ENCODE results near the gene ETV6. TPM values are rescaled to one million over a fixed set of nuclear protein-coding genes. Genes with fewer than 3 reads are reported as not detected.

Gene ETV6
- total RNA-seq, 2 experiments from 2014 or later = 17.1 to 19.3 TPM

DNA sequence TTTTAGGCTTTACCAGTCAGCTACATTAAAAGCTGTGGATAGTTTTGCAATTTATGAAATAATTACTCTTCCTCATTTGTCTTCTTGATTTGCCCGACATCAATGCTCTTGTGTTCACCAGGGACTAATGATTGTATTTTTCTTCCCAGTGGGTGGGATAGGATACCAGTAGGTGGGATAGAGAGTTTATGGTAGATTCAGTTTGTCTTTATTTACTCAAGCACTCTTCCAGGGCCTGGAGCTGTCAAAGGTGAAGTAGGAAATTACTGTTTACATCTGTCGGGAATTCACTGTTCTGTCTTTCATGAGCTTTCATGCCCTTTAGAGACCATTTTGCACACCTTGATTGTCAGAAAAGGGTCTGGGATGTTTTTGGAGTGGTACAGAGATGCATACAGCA, 36.6 kb downstream of the ETV6 start:
- Histone ChIP-seq H3K4me1 (ENCODE audit: insufficient read depth, low read length, poor library complexity, severe bottlenecking) (peaks cover 11% of the 10 kb centered on the region), H2AFZ (ENCODE audit: low read length) (no peak overlapping the region), H3K4me2 (ENCODE audit: low read length) (no peak overlapping the region), H4K20me1 (ENCODE audit: insufficient read depth, low read length) (no peaks in the 10 kb centered on the region), H3K79me2 (ENCODE audit: insufficient read depth, low read depth, low read length) (peaks cover 26% of the 10 kb centered on the region; the same call in 1 of the 2 replicates), H3K27ac (ENCODE audit: low read depth, low read length, poor library complexity, severe bottlenecking) (no peak overlapping the region), H3K4me3 (ENCODE audit: low read depth, low read length, poor library complexity, severe bottlenecking) (no peak overlapping the region), H3K9me2 (ENCODE audit: insufficient read depth, low read length) (no peaks in the 10 kb centered on the region), H3K9me3 (ENCODE audit: low read length) (no peaks in the 10 kb centered on the region), H3K36me3 (ENCODE audit: insufficient read depth, low read length) (no peaks in the 10 kb centered on the region; the same call in 1 of the 2 replicates)
- TF ChIP-seq EZH2phosphoT487 (IDR thresholded peaks at IDR 0.05; ENCODE audit: borderline replicate concordance, low read depth, low read length) = no peak
- TF ChIP-seq CTCF (conservative IDR thresholded peaks at IDR 0.05; ENCODE audit: low read length) = no peak
- POLR2A ChIA-PET = interaction anchor here (1.6 kb wide), 1 partner anchor 13 kb away, joined by 3 read pairs; no protein-coding TSS in a partner anchor
- DNase-seq (ENCODE audit: low spot score) = no peak
- CTCF ChIA-PET (ENCODE audit: unreplicated experiment) = no interaction called here
- intact Hi-C loops (cut with micrococcal nuclease; ENCODE audit: unreplicated experiment) = no loop called here
- BruUV-seq (replicated peaks) = no TSS peak

DNA sequence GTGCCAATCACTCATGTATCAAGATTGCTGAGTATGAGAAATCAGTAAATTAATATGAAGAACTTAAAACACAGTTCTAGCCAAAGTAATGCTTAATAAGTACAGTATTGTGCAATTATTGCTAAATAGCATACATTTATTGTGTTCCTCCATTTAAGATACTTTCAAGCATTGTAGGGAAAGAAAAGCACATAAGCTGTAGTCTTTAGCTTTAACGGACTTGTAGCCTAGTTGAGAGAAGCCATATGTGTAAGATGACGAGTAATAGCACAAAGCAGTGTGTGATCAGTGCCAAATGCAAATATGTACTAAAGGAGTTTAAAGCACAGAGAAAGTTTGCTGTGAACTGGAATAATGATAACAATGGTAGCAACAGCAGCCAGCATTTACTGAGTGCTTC, 38.1 kb downstream of the ETV6 start:
- TF ChIP-seq EZH2phosphoT487 (IDR thresholded peaks at IDR 0.05; ENCODE audit: borderline replicate concordance, low read depth, low read length) (no peak), CTCF (conservative IDR thresholded peaks at IDR 0.05; ENCODE audit: low read length) (no peak)
- no peak overlapping the region for H3K4me3 ChIP-seq (ENCODE audit: low read depth, low read length, poor library complexity, severe bottlenecking)
- no peak for DNase-seq (ENCODE audit: low spot score)
- ChIA-PET POLR2A (interaction anchor here (1.0 to 1.1 kb wide), 2 partner anchors 31 to 39 kb away, joined by 3 to 6 read pairs; no protein-coding TSS in a partner anchor), CTCF (ENCODE audit: unreplicated experiment) (no interaction called here)
- H2AFZ ChIP-seq (ENCODE audit: low read length) = no peak overlapping the region
- intact Hi-C loops (cut with micrococcal nuclease; ENCODE audit: unreplicated experiment) = no loop called here
- no peaks in the 10 kb centered on the region for H3K9me2 ChIP-seq (ENCODE audit: insufficient read depth, low read length)
- peaks cover 26% of the 10 kb centered on the region; the same call in 1 of the 2 replicates for H3K79me2 ChIP-seq (ENCODE audit: insufficient read depth, low read depth, low read length)
- no TSS peak for BruUV-seq (replicated peaks)
- no peaks in the 10 kb centered on the region for H3K9me3 ChIP-seq (ENCODE audit: low read length)
- no peaks in the 10 kb centered on the region for H4K20me1 ChIP-seq (ENCODE audit: insufficient read depth, low read length)
- H3K36me3 ChIP-seq (ENCODE audit: insufficient read depth, low read length) = no peaks in the 10 kb centered on the region
- peaks cover 11% of the 10 kb centered on the region for H3K4me1 ChIP-seq (ENCODE audit: insufficient read depth, low read length, poor library complexity, severe bottlenecking)
- H3K27ac ChIP-seq (ENCODE audit: low read depth, low read length, poor library complexity, severe bottlenecking) = no peak overlapping the region
- H3K4me2 ChIP-seq (ENCODE audit: low read length) = no peak overlapping the region

DNA sequence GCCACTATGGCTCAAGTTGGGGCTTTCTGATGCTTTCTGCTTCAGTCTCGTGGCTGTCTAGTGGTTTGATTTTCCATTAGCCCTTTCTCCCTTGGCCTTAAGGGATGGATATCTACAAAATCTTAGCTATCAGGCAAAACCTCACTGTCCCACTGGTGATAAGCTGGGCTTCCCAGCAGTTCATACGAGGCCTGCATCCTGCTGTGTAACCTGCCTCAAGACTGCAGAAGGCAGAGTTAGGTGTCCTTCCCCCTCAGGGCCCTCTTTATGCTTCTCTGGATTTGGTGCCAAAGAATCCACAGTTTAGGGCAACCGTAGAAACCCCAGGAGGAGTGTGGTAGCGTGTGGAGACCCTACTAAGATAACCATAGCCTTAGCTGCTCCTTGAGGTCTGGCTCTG, 38.9 kb downstream of the ETV6 start:
- peaks cover 21% of the 10 kb centered on the region; the same call in 1 of the 2 replicates for H3K79me2 ChIP-seq (ENCODE audit: insufficient read depth, low read depth, low read length)
- H3K27ac ChIP-seq (ENCODE audit: low read depth, low read length, poor library complexity, severe bottlenecking) = no peak overlapping the region
- intact Hi-C loops (cut with micrococcal nuclease; ENCODE audit: unreplicated experiment) = no loop called here
- H3K9me2 ChIP-seq (ENCODE audit: insufficient read depth, low read length) = no peaks in the 10 kb centered on the region
- H3K36me3 ChIP-seq (ENCODE audit: insufficient read depth, low read length) = no peaks in the 10 kb centered on the region
- no peak overlapping the region for H2AFZ ChIP-seq (ENCODE audit: low read length)
- POLR2A ChIA-PET = interaction anchor here (0.6 kb wide), 1 partner anchor 11 kb away, joined by 3 read pairs; no protein-coding TSS in a partner anchor
- H3K4me3 ChIP-seq (ENCODE audit: low read depth, low read length, poor library complexity, severe bottlenecking) = no peak overlapping the region
- no peaks in the 10 kb centered on the region for H4K20me1 ChIP-seq (ENCODE audit: insufficient read depth, low read length)
- DNase-seq (ENCODE audit: low spot score) = no peak
- H3K4me2 ChIP-seq (ENCODE audit: low read length) = no peak overlapping the region
- BruUV-seq (replicated peaks) = no TSS peak
- no peaks in the 10 kb centered on the region for H3K9me3 ChIP-seq (ENCODE audit: low read length)
- no peak for TF ChIP-seq CTCF (conservative IDR thresholded peaks at IDR 0.05; ENCODE audit: low read length)
- no peak for TF ChIP-seq EZH2phosphoT487 (IDR thresholded peaks at IDR 0.05; ENCODE audit: borderline replicate concordance, low read depth, low read length)
- peaks cover 11% of the 10 kb centered on the region for H3K4me1 ChIP-seq (ENCODE audit: insufficient read depth, low read length, poor library complexity, severe bottlenecking)
- CTCF ChIA-PET (ENCODE audit: unreplicated experiment) = no interaction called here
